ENCODE results near the gene CRIP2.

DNA sequence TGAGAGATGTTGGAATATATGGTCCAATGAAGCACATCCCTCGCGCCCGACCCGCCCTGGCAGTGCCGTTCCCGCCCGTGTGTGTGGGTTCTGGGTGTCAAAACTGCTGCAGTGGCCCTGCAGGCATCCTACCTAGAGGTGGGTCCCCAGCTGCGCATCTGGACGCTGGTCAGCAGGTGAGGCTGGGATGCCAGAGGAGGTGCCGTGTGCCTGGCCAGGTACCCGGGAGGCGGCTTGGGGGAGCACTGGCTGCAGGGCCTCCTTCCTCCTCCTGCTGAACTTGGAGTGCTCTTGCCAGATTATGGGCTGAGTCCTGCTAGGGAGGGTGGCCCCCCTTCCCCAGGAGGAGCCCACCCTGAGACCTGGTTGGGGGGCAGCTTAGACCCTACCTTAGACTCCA is 49.8 kb upstream of the CRIP2 start:
- TF ChIP-seq POLR2A (IDR thresholded peaks at IDR 0.05): no peak
- TF ChIP-seq, protein P1, sequence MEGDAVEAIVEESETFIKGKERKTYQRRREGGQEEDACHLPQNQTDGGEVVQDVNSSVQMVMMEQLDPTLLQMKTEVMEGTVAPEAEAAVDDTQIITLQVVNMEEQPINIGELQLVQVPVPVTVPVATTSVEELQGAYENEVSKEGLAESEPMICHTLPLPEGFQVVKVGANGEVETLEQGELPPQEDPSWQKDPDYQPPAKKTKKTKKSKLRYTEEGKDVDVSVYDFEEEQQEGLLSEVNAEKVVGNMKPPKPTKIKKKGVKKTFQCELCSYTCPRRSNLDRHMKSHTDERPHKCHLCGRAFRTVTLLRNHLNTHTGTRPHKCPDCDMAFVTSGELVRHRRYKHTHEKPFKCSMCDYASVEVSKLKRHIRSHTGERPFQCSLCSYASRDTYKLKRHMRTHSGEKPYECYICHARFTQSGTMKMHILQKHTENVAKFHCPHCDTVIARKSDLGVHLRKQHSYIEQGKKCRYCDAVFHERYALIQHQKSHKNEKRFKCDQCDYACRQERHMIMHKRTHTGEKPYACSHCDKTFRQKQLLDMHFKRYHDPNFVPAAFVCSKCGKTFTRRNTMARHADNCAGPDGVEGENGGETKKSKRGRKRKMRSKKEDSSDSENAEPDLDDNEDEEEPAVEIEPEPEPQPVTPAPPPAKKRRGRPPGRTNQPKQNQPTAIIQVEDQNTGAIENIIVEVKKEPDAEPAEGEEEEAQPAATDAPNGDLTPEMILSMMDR (IDR thresholded peaks at IDR 0.05 in 4 of 5, conservative IDR thresholded peaks at IDR 0.05 in 1 of 5): no peak

Data from gastrocnemius medialis (tissue), 4 donors.